DMS79 treated with DMSO at 0.1 percent for 48 hours (cell line): ENCODE results near the gene ADAM10.

Source experiments
- DNase-seq: peaks from one replicate; lab custom pipeline; 2025; lab: John Stamatoyannopoulos, UW

ADAM10 gene

DNA sequence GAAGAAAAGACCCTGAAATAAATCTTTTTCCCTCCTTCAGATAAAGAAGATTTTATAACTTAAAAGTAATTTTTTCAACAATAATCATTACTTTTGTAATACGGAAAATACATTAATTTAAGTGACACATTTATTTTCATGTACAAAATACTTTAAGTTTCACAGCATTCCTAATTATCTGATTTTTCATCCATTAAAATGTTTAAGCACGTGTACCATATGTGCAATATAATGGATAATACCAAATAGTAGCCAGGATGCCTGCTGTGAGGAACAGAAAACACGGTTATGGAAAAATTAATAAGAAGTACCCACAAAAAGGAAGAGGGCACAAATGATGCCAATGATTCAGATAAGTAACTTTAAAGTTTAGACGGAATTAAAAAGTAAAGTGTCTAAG lies 33.5 kb downstream of the ADAM10 start:
- DNase-seq = no peak

DNA sequence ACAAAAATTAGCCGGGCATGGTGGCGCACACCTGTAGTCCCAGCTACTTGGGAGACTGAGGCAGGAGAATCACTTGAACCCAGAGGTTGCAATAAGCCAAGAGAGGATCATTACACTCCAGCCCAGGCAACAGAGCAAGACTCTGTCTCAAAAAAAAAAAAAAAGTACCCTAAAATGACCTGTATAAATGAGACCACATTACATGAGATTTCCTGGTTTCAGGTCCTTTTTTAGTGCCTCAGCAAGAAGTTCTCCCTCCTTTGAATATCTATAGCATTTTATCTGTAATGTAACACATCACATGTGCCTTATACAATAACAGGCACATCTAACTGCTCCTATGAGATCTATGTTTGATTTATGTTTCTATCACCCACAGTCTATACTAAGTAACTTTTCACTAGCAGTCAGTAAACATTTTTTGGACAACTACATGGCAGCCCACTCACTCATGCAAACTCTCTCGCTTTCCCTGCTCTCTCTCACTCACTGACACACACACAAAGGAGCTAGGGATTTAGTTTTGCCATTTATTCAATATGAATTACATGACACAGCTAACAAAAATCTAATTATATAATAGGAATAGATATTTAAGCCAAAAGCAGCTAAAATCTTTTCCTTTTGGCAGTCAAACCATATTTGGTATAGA lies 34.1 kb downstream of the ADAM10 start:
- no peak for DNase-seq

DNA sequence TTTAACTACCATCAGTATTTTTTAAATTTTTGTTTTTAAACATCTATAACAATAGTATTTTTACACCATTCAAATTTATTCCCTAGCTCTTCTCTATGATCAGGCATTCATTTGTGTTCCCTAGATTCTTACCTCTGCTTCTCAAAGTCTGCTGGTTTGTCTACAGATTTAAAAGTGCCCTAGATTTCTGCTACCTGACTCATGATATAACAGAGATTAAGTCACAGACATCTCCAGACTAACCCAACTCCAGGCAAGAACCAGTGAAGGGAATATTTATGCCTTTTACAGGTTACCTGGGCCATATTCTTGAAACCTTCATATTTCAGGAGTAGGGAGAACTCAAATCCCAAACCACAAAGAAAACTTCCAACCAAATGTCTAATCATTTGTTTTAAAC lies 38.8 kb downstream of the ADAM10 start:
- DNase-seq = no peak

DNA sequence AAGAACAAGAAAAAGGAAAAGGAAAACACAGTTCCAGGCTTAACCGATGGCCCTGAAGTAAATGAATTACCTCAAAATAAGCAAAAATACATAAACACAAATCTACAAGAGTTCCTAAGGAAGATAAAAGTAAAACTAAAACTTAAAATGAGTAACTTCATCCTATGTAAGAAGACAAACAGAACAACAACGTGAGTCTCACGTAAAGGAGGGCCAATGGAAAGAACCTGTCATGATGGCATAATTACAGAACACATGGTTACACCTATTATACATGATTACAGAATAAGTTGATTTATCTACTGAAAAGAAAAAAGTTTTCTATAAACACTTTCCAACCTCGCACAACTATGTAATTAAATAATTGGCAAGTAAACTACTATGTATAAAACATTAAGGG lies 42.1 kb downstream of the ADAM10 start:
- no peak for DNase-seq

DNA sequence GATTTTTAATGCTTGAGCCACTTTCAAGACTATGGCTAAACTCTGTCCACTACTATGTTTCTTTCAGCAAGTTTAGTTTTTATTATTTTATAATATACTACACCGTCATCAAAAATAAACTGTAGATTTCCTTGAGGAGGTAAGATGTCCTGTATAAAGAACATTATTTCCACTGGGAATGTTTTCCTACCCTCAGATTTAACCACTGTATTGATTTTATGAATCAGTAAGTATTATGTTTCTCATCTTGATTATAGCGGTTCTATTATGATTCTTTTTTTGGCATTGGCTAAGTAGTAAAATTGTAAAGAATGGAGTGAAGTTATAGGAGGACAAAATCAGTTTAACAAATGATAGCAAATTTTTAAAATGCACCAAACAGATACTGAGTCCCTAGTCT lies 44.4 kb downstream of the ADAM10 start:
- no peak for DNase-seq

DNA sequence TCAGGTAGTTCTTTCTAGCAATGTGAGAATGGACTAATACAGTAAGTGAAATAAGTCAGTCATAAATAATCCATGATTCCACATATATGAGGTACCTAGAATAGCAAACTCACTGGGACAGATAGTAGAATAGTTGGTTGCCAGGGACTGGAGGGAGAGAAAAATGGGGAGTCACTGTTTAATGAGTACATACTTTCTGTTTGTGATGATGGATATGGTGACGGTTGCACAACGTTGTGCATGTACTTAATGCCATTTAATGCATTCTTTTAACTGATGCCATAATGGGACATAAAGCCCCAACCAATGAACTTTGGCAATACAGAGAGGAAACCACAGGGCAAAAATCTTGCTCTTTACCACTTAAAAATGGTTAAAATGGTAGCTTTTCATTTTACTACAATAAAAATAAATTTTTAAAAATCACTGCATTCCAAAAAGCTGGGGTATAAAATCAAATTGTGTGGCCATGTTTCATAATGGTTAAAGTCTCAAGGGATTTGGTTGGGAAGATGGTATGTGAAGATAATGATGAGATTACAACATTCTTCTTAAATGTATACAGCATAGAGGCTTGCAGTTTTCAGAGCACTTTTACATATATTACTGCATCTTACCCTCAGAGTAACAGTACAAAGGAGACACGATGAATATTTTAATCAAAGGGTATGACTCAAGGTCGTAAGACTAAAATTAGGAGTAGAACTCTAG lies 45.2 kb downstream of the ADAM10 start:
- no peak for DNase-seq

DNA sequence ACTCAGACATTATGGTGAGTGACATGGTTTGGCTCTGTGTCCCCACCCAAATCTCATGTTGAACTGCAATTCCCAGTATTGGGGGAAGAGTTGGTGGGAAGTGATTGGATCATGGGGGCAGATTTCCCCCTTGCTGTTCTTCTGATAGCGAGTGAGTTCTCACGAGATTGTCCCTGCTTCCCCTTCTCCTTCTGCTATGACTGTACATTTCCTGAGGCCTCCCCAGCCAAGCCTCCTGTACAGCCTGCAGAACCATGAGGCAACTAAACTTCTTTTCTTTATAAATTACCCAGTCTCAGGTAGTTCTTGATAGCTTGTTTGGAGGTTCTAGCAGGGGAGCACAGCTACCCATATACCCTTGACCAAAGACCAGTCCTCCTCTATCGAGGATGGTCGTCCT lies 45.9 kb downstream of the ADAM10 start:
- no peak for DNase-seq

DNA sequence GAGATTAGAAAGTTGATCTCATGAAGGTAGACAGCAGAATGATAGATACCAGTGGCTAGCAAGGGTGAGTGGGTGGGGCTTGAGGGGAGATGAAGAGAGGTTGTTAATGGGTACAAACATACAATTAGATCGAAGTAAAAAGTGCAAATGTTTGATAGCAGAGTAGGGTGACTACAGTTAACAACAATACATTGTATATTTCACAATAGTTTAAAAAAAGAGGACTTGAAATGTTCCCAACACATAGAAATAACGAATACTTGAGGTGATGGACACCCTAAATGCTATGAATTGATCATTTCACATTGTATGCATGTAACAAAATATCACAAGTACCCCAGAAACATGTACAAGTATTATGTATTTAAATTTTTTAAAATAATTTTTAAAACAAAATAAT lies 47.3 kb downstream of the ADAM10 start:
- DNase-seq = no peak

DNA sequence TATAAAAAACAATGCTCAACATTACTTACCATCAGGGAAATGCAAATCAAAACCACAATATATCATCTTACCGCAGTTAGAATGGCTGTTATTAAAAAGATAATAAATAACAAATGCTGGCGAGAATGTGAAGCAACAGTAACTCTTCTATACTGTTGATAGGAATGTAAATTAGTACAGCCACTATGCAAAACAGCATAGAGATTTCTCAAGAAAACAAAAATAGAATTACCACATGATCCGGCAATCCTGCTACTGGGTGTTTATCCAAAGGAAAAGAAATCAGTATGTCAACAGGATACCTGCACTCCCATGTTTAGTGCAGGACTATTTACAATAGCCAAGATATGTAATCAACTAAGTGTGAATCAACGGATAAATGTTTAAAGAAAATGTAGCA lies 48.1 kb downstream of the ADAM10 start:
- no peak for DNase-seq

DNA sequence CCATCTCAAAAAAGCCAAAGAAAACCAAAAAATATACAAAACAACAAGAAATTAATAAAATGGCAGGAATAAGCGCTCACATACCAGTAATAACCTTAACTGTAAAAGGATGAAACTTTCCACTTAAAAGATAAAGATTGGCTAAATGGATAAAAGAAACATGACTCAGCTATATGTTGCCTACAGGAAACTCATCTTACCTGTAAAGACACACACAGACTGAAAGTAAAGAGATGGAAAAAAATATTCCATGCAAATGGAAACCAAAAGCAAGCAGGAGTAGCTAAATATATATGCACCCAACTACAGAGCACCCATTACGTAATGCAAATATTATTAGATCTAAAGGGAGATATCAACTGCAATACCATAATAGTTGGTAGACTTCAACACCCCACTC lies 49.7 kb downstream of the ADAM10 start:
- DNase-seq = no peak

DNA sequence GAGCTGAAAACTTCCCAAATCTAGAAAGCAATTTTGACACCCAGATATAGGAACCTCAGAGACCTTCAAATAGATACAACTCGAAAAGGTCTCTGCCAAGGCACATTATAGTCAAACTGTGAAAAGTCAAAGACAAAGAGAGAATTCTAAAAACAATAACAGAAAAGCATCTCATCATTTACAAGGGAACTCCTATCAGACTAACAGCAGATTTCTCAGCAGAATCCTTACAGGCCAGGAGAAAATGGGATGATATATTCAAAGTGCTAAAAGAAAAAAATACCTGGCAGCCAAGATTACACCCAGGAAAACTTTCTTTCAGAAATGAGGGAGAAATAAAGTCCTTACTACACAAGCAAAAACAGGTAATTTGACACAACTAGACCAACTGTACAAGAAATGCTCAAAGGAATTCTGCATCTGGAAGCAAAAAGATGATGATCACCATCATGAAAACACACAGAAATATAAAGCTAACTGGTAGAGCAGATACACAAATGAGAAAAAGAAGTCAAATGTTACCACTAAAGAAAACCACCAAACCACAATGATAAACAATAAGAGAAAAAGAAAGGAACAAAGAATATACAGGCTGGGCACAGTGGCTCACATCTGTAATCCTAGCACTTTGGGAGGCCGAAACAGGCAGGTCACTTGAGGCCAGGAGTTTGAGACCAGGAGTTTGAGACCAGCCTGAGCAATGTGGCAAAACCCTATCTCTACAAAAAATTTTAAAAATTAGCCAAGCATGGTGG lies 50.4 kb downstream of the ADAM10 start:
- no peak for DNase-seq

DNA sequence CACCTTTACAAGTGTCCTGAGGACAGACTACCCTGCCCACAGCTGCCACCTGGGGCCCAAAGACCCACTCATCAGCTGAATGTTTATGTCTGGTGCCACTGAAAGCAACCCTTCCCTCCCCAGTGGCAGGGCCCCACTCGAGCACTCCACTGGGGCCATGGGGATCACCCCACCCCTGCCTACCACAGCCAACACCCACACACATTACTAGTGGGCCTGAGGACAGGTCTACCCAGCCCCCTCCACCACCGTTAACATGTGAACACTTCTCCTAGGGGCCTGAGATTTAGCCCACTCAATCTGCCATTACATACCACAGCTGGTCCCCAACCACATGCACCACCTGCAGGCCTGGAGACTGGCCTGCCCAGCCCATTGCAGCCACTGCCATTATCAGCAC lies 52.3 kb downstream of the ADAM10 start:
- DNase-seq = no peak

DNA sequence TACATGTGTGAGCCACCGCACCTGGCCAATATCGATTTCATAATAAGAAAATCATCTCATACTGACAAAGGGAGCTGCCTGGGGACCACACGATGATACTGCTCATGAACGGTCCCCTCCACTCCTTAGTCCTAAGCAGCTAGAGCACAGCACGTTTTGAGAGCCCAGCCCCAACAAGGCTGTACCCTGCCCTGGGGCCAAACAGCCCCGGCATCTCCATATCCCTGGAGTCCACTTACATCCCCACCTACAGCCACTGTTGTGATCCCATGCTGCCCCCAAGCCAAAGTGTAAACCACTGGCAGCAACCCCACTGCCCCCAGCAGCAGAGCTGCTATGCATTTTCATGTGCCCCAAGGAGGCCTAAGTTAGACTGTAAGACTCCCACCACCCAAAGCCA lies 52.8 kb downstream of the ADAM10 start:
- DNase-seq = no peak

DNA sequence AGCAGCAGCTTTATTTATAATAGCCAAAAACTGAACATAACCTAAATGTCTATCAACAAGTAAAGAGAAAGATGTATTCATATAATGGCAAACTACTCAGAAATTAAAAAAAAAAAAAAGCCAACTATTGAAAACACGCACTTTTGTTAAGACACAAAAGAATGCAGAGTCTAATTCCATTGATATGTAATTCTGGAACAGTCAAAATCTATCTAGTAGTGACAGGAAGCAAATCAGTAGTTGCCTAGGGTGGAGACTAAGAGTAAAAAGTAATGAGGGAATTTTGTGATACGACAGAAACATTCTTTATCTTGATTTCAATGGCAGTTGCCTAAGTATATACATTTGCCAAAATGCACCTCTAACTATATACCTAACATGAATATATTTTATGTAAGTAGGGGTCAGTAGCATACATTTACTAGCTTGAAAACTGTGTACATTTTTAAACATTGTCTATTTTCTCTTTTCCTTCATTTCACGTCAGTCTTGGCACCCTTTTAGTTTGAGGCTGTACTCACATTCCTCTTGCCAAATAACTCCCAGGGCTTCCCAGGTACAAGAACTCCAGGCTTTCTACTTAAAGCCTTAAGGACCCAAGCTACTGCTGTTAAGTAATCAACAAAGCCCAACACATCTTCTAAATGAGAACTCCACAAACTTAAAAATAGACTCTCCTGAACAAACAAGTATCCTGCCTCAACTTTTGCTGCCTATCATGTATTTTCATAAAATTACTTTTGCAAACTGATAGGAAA lies 54.7 kb downstream of the ADAM10 start:
- DNase-seq = no peak

DNA sequence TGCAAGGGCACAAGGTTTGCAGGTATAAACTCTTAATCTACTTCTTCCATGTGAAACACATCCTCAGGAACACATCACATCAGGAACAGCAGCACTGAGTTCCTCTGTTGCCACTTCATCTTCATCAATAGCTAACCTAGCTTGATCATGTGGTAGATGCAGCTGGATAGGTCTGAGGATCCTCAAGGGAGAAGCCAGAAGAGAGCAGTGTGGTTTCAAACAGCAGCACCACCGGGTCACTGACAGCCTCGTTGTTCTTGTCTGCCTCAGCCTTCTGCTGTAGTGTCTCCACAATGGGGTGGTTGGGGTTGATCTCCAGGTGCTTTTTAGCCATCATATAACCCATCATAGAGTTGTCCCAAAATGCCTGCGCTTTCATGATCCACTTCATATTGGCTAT lies 58.8 kb downstream of the ADAM10 start:
- DNase-seq = no peak

DNA sequence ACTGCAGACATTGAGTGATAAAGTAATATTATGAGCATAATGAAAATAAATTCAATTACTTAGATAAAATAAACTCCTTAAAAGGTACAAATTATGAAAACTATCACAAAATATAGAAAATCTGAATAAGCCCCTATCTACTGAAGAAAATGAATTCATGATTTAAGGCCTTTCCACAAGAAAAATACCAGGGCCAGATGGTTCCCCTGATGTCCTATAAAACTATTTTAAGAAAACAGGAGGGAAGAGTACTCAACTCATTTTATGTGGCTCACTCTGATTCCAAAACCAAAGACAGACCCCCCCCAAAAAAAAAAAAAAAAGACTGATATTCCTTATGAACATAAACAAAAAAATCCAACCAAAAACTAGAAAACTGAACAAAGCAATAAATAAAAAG lies 59.9 kb downstream of the ADAM10 start:
- DNase-seq = no peak

DNA sequence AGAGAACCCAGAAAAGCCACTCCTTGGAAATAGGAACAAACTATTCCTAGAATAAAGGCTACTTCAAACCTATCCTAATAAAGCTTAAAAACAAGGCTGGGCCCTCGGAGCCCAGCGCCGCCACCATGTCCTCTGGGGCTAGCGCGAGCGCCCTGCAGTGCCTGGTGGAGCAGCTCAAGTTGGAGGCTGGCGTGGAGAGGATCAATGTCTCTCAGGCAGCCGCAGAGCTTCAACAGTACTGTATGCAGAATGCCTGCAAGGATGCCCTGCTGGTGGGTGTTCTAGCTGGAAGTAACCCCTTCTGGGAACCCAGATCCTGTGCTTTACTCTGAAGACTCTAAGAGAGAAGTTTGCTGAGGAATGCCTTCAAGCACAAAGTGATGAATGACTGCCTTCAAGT lies 63.2 kb downstream of the ADAM10 start:
- DNase-seq = no peak

DNA sequence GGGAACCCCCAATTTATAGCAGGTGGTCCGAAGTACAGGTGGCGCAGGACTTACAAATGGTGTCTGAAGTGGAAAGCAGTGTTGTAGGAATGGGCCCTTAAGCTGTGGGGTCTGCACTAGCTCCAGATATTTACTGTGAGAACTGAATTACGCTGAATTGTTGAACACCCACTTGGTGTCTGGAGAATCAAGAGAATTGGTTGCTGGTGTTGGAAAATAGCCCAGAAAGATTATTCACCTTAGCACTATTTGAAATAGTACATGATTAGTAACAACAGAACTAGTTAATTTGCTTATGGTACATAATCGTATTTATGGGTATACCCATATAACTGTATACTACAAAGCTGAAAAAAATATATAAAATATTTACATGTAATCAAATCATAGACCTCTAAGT lies 64.8 kb downstream of the ADAM10 start:
- DNase-seq = no peak

DNA sequence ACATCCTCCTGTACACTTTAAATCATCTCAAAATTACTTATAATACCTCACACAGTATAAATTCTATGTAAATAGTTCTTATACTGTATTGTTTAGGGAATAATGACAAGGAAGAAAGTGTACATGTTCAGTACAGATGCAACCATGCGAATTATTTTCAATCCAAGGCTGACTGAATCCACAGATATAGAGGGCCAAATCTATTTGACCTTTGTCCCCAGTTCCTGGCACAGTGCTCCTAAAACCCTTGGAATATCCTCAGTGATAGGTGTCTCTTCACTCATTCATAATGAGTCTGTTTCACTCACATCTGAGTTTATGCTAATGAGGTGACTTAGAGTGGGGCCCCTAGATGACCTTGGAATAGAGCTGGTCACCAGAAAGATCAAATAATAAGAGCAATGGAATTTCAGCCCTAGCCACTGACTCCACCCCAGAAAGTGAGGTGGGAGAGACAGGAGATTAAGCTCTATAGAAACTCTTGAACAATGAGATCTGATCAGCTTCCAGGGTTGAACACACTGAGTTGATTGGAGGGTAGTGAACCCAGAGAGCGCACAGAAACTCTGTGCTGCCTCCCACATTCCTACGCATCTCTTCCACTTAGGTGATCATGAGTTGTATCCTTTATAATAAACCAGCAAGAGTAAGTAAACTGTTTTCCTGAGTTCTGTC lies 65.3 kb downstream of the ADAM10 start:
- DNase-seq = no peak

DNA sequence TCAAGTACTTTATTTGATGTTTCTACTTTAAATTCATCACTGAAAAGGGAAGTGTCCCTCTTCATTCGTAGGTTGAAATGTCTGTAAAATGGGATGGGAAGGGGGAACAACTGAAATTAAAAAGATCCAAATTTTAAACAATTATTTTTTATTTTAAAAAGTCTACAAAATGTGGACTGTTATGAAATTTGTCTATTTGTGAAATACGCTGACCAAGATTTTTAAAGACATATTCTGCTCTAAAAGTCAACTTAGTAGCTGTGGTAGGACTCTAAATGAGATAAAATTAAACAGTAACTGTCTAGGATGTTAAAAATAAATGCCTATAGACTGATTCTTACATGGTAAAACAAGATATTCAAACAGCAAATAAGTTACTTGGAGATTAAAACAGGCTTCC lies 67.3 kb downstream of the ADAM10 start:
- DNase-seq = no peak

DNA sequence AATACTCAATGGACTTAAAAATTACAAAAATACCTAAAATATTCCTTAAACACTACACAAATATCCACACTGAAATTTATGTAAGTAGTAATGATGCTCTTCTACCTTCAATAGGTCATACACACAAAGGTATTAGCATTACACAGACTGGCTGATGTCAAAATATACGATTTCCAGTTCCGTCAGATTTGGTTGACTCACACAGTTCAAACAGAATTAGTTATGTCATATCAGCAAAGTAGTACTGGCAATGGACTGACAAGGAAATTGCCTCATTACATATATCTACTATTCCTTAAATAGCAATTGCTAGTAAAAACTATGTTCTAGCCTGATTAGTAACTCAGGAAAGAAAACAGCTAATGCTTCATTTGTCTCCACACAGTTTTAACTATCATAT lies 70.8 kb downstream of the ADAM10 start:
- DNase-seq = no peak

DNA sequence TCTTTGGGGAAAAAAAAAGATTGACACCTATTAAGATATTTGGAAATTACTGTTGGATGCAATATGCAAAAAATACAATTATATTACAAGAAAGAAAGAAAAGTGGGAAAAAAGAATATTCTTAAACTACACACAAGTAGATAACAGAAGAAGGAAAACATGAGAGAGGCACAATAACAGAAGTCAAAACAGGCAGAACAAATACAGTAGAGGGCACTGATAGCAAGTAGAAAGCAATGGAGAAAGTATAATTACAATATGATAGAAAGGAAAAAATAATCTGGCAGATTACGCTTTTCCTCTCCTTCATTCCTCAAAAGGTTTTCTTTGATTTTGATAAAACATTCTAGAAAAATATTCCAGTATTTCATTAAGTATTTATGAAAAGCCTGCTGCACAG lies 72.1 kb downstream of the ADAM10 start:
- no peak for DNase-seq
